SK-N-SH (cell line): ENCODE results near the gene PPP4R3A. TPM values are rescaled to one million over a fixed set of nuclear protein-coding genes. Genes with fewer than 3 reads are reported as not detected.

ENCODE experiments used
- CTCF ChIA-PET: fragments of 300-600, 350-600 bp; formaldehyde crosslinking; extraction: SDS; loops from one replicate; lab custom pipeline; 2021; lab: Yijun Ruan, JAX
- POLR2A ChIA-PET: fragments of 350-600 bp; sonication (Branson Sonifier 250); formaldehyde crosslinking; extraction: SDS; loops from one replicate; lab custom pipeline; 2020; ENCODE audit warnings: antibody characterized with exemption, inconsistent platforms; lab: Yijun Ruan, JAX
- DNase-seq: peaks from one replicate; pipeline ENCODE4 v3.0.0; 2012
- H2AFZ ChIP-seq: fragments of 200-600 bp; sonication (generic); 2 replicates; pipeline ENCODE4 v1.8.1; 2016; ENCODE audit warnings: antibody characterized with exemption, mild to moderate bottlenecking, low read depth
- H3F3A ChIP-seq: fragments of 200-600 bp; sonication (generic); replicated peaks from 2 replicates; pipeline ENCODE3; 2016; ENCODE audit warnings: antibody characterized with exemption, mild to moderate bottlenecking; ENCODE audit not compliant: insufficient read depth
- H3K27ac ChIP-seq, 2 experiments: fragments of 200-500 bp in 1 of 2; fragments of 200-600 bp in 1 of 2; sonication (Bioruptor generic) in 1 of 2; sonication (generic), shearing (Covaris generic) in 1 of 2; 2 replicates each; pipeline versions ENCODE4 v1.5.1 to v1.6.1; 2014 to 2016; ENCODE audit warnings: low read depth in 2 of 2, inconsistent platforms in 1 of 2, low read length in 1 of 2, mild to moderate bottlenecking in 1 of 2, mixed read lengths in 1 of 2
- H3K27me3 ChIP-seq: fragments of 200-600 bp; sonication (generic), shearing (Covaris generic); 2 replicates; pipeline ENCODE4 v1.6.1; 2016; ENCODE audit warnings: mixed run types; ENCODE audit not compliant: insufficient read depth
- H3K36me3 ChIP-seq, 2 experiments: fragments of 200-500 bp in 1 of 2; fragments of 200-600 bp in 1 of 2; sonication (Bioruptor generic) in 1 of 2; sonication (generic) in 1 of 2; replicated peaks in 1 of 2; 2 replicates each; pipeline versions ENCODE3 to v1.5.1; 2014 to 2016; ENCODE audit warnings: low read length in 1 of 2, mild to moderate bottlenecking in 1 of 2; ENCODE audit not compliant: insufficient read depth in 2 of 2, control insufficient read depth in 1 of 2
- H3K4me1 ChIP-seq, 2 experiments: fragments of 200-500 bp in 1 of 2; fragments of 200-600 bp in 1 of 2; sonication (Bioruptor generic) in 1 of 2; sonication (generic), shearing (Covaris generic) in 1 of 2; 2 replicates each; pipeline versions ENCODE4 v1.5.1 to v1.6.1; 2014 to 2016; ENCODE audit warnings: low read depth in 1 of 2, low read length in 1 of 2, mixed run types in 1 of 2; ENCODE audit not compliant: insufficient read depth in 2 of 2, control insufficient read depth in 1 of 2
- H3K4me2 ChIP-seq: fragments of 200-600 bp; sonication (generic), shearing (Covaris generic); 2 replicates; pipeline ENCODE4 v1.6.1; 2017; ENCODE audit warnings: mixed run types
- H3K4me3 ChIP-seq, 2 experiments: fragments of 200-500 bp in 1 of 2; fragments of 200-600 bp in 1 of 2; sonication (Bioruptor generic) in 1 of 2; sonication (generic), shearing (Covaris generic) in 1 of 2; 2 replicates each; pipeline versions ENCODE4 v1.5.1 to v1.8.1; 2014 to 2016; ENCODE audit warnings: low read depth in 2 of 2, inconsistent platforms in 1 of 2, low read length in 1 of 2, mild to moderate bottlenecking in 1 of 2, mixed read lengths in 1 of 2, moderate library complexity in 1 of 2
- H3K79me2 ChIP-seq: fragments of 200-600 bp; sonication (generic); 2 replicates; pipeline ENCODE4 v1.8.1; 2017; ENCODE audit warnings: mild to moderate bottlenecking; ENCODE audit not compliant: insufficient read depth
- H3K9ac ChIP-seq: fragments of 200-600 bp; sonication (generic); 2 replicates; pipeline ENCODE4 v1.6.1; 2017; ENCODE audit warnings: mixed run types
- H3K9me2 ChIP-seq: fragments of 200-600 bp; sonication (generic); 2 replicates; pipeline ENCODE4 v1.6.1; 2017; ENCODE audit warnings: mixed run types
- H3K9me3 ChIP-seq: fragments of 200-600 bp; sonication (generic); 2 replicates; pipeline ENCODE4 v1.6.1; 2017; ENCODE audit warnings: mixed run types, mild to moderate bottlenecking, moderate library complexity
- H4K20me1 ChIP-seq: fragments of 200-600 bp; sonication (generic); 2 replicates; pipeline ENCODE4 v1.6.1; 2017; ENCODE audit warnings: mild to moderate bottlenecking, mixed run types; ENCODE audit not compliant: insufficient read depth
- CHD2 ChIP-seq: fragments of 150-350 bp; IDR thresholded peaks from 2 replicates; pipeline ENCODE4 v1.6.1; 2018; ENCODE audit warnings: low read length; ENCODE audit not compliant: partially characterized antibody
- FOSL2 ChIP-seq: IDR thresholded peaks from 2 replicates; pipeline ENCODE4 v1.4.0; 2012; ENCODE audit warnings: low read depth, mild to moderate bottlenecking, moderate library complexity, borderline replicate concordance
- FOXJ3 ChIP-seq: sonication (generic); formaldehyde crosslinking; IDR thresholded peaks from 2 replicates; pipeline ENCODE4 v1.5.1; 2020; ENCODE audit warnings: mild to moderate bottlenecking, missing genetic modification reagents
- FOXM1 ChIP-seq: IDR thresholded peaks from 2 replicates; pipeline ENCODE4 v1.4.0; 2012; ENCODE audit warnings: low read depth, mild to moderate bottlenecking
- GABPA ChIP-seq: IDR thresholded peaks from 2 replicates; pipeline ENCODE4 v1.4.0; 2012; ENCODE audit warnings: low read depth, mild to moderate bottlenecking
- MEF2A ChIP-seq: IDR thresholded peaks from 2 replicates; pipeline ENCODE4 v1.4.0; 2012; ENCODE audit warnings: low read depth, borderline replicate concordance
- NFIC ChIP-seq: IDR thresholded peaks from 2 replicates; pipeline ENCODE4 v1.4.0; 2012; ENCODE audit warnings: borderline replicate concordance
- RAD21 ChIP-seq: IDR thresholded peaks from 2 replicates; pipeline ENCODE4 v1.6.1; 2012; ENCODE audit warnings: mild to moderate bottlenecking, low read length
- RCOR1 ChIP-seq: fragments of 150-350 bp; IDR thresholded peaks from 2 replicates; pipeline ENCODE4 v1.6.1; 2017; ENCODE audit warnings: antibody characterized with exemption, low read length
- RFX5 ChIP-seq: IDR thresholded peaks from 2 replicates; pipeline ENCODE4 v1.6.1; 2012; ENCODE audit warnings: mild to moderate bottlenecking, improper control_type of control experiment, low read length
- RXRA ChIP-seq: IDR thresholded peaks from 2 replicates; pipeline ENCODE4 v1.4.0; 2012; ENCODE audit warnings: low read depth, mild to moderate bottlenecking, borderline replicate concordance
- SIN3A ChIP-seq: IDR thresholded peaks from 2 replicates; pipeline ENCODE4 v1.6.1; 2012; ENCODE audit warnings: low read depth, mild to moderate bottlenecking, low read length, moderate library complexity, borderline replicate concordance
- SMC3 ChIP-seq: IDR thresholded peaks from 2 replicates; pipeline ENCODE4 v1.6.1; 2012; ENCODE audit warnings: low read depth, low read length, improper control_type of control experiment
- TAF1 ChIP-seq: IDR thresholded peaks from 2 replicates; pipeline ENCODE4 v1.6.1; 2012; ENCODE audit warnings: low read depth, mild to moderate bottlenecking, low read length, moderate library complexity, borderline replicate concordance
- TCF12 ChIP-seq: IDR thresholded peaks from 2 replicates; pipeline ENCODE4 v1.4.0; 2012
- TEAD4 ChIP-seq: IDR thresholded peaks from 2 replicates; pipeline ENCODE4 v1.4.0; 2012; ENCODE audit warnings: mild to moderate bottlenecking, borderline replicate concordance; ENCODE audit not compliant: insufficient read depth
- USF1 ChIP-seq: IDR thresholded peaks from 2 replicates; pipeline ENCODE4 v1.4.0; 2012; ENCODE audit warnings: low read depth, borderline replicate concordance
- YY1 ChIP-seq: IDR thresholded peaks from 2 replicates; pipeline ENCODE4 v1.4.0; 2012; ENCODE audit warnings: low read depth, mild to moderate bottlenecking
- WGBS: methylation state at CpG from one replicate; pipeline ENCODE4 v1.1.6; 2017; ENCODE audit warnings: low lambda C conversion rate; 5-methylcytosine and 5-hydroxymethylcytosine counted together
- polyA plus RNA-seq, 3 experiments: library from polyadenylated mRNA; depleted of rRNA; stranded (reverse); fragments of >200 nt; gene quantifications; 2 replicates each; pipeline ENCODE4 v1.2.3, GENCODE V29; 2012
- TF ChIP-seq, protein P1 (sequence below): fragments of 150-350 bp; IDR thresholded peaks from 2 replicates; pipeline ENCODE4 v1.6.1; 2017; ENCODE audit warnings: antibody characterized with exemption, low read length, low read depth, borderline replicate concordance
- TF ChIP-seq, protein P2 (sequence below): IDR thresholded peaks from 2 replicates; pipeline ENCODE4; 2012
- TF ChIP-seq, protein P3 (sequence below): IDR thresholded peaks from 2 replicates; pipeline ENCODE4 v1.6.1; 2012; ENCODE audit warnings: mild to moderate bottlenecking, low read depth, low read length, moderate library complexity

Gene PPP4R3A
- polyA plus RNA-seq, 1 of the 3 experiments (the other 2 are of a cell fraction), result 34.9 TPM

DNA sequence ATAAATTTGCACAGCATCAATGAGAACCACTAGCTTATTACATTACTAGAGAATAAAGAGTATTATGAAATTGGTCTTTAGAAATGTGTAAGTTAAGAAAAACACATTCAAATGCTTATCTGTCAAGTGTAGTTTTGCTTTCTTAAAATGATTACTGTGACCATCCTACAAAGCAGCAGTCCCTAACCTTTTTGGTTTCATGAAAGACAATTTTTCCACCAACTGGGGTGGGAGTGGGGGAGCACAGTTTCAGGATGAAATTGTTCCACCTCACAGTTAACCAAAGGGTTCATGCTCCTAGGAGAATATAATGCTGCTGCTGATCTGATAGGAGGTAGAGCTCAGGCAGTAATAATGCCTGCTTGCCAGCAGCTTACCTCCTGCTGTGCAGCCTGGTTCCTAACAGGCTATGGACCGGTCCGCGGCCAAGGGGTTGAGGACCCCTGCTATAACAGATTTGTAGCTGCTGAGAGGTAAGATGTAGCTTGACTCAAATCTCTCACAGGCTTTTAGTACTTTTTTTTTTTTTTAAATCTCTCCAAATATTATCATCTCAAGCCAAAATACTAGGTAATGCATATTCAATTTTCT is 45.4 kb downstream of the PPP4R3A start:
- TF ChIP-seq FOXJ3 (CRISPR knock-in tag), result no peak
- TF ChIP-seq RCOR1, result no peak
- TF ChIP-seq RXRA, result no peak
- TF ChIP-seq FOSL2, result no peak
- no peak for TF ChIP-seq MEF2A
- TF ChIP-seq RAD21, result no peak
- TF ChIP-seq, protein P1, sequence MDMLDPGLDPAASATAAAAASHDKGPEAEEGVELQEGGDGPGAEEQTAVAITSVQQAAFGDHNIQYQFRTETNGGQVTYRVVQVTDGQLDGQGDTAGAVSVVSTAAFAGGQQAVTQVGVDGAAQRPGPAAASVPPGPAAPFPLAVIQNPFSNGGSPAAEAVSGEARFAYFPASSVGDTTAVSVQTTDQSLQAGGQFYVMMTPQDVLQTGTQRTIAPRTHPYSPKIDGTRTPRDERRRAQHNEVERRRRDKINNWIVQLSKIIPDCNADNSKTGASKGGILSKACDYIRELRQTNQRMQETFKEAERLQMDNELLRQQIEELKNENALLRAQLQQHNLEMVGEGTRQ, result no peak
- TF ChIP-seq RFX5, result no peak
- no peak for TF ChIP-seq GABPA
- no peak for TF ChIP-seq TCF12
- TF ChIP-seq CHD2, result no peak
- TF ChIP-seq, all 33 proteins: peak for 0
- Histone ChIP-seq H3K36me3 (peaks cover 70 to 94% of the 10 kb centered on the region in 2 experiments), H3K9me2 (no peaks in the 10 kb centered on the region), H3K4me3 (no peak overlapping the region), H3K4me1 (no peaks in the 10 kb centered on the region; a peak in 1 of 4 replicates), H3K4me2 (no peak overlapping the region), H3K79me2 (peaks cover 31% of the 10 kb centered on the region; the same call in 1 of the 2 replicates), H3F3A (peaks cover 15% of the 10 kb centered on the region), H2AFZ (no peak overlapping the region), H3K27ac (no peak overlapping the region), H4K20me1 (no peaks in the 10 kb centered on the region), H3K9ac (no peak overlapping the region), H3K27me3 (no peaks in the 10 kb centered on the region), H3K9me3 (no peaks in the 10 kb centered on the region)
- WGBS, result 97% methylated on average over 3 of the region's 3 CpGs
- DNase-seq, result no peak
- ChIA-PET CTCF (no interaction called here), POLR2A (no interaction called here)

DNA sequence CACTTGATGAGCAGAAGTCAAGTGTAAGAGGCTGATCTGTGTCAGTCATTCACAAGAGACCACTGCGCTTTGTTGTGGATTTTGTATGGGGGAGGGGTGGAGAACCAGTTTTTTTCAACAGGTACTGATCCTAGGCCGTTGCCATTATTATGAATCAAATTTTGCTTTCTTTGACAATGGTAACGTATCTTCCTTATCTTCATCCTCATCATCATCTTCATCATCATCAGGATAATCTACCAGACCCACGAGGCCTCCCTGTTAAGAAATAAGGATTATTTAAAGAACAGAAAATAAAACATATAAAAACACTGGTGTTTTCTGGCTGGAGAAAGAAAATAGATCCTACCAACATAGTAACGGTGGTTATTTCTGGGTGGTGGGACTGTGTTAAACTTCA is 51.5 kb downstream of the PPP4R3A start:
- POLR2A ChIA-PET, result no interaction called here
- TF ChIP-seq CHD2 (no peak), SMC3 (no peak), GABPA (no peak), TCF12 (no peak), RAD21 (no peak), FOXJ3 (CRISPR knock-in tag) (no peak), NFIC (no peak), TAF1 (no peak), USF1 (no peak), TEAD4 (no peak), SIN3A (no peak), FOXM1 (no peak), YY1 (no peak), RXRA (no peak)
- TF ChIP-seq, protein P2, sequence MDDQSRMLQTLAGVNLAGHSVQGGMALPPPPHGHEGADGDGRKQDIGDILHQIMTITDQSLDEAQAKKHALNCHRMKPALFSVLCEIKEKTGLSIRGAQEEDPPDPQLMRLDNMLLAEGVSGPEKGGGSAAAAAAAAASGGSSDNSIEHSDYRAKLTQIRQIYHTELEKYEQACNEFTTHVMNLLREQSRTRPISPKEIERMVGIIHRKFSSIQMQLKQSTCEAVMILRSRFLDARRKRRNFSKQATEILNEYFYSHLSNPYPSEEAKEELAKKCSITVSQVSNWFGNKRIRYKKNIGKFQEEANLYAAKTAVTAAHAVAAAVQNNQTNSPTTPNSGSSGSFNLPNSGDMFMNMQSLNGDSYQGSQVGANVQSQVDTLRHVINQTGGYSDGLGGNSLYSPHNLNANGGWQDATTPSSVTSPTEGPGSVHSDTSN, result no peak
- TF ChIP-seq, protein P3, sequence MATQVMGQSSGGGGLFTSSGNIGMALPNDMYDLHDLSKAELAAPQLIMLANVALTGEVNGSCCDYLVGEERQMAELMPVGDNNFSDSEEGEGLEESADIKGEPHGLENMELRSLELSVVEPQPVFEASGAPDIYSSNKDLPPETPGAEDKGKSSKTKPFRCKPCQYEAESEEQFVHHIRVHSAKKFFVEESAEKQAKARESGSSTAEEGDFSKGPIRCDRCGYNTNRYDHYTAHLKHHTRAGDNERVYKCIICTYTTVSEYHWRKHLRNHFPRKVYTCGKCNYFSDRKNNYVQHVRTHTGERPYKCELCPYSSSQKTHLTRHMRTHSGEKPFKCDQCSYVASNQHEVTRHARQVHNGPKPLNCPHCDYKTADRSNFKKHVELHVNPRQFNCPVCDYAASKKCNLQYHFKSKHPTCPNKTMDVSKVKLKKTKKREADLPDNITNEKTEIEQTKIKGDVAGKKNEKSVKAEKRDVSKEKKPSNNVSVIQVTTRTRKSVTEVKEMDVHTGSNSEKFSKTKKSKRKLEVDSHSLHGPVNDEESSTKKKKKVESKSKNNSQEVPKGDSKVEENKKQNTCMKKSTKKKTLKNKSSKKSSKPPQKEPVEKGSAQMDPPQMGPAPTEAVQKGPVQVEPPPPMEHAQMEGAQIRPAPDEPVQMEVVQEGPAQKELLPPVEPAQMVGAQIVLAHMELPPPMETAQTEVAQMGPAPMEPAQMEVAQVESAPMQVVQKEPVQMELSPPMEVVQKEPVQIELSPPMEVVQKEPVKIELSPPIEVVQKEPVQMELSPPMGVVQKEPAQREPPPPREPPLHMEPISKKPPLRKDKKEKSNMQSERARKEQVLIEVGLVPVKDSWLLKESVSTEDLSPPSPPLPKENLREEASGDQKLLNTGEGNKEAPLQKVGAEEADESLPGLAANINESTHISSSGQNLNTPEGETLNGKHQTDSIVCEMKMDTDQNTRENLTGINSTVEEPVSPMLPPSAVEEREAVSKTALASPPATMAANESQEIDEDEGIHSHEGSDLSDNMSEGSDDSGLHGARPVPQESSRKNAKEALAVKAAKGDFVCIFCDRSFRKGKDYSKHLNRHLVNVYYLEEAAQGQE, result no peak
- Histone ChIP-seq H3K4me3 (no peak overlapping the region), H3F3A (peaks cover 23% of the 10 kb centered on the region), H4K20me1 (no peaks in the 10 kb centered on the region; the same call in 1 of the 2 replicates), H3K9me2 (no peaks in the 10 kb centered on the region), H3K9me3 (no peaks in the 10 kb centered on the region), H3K36me3 (peaks cover 59 to 87% of the 10 kb centered on the region in 2 experiments), H3K4me2 (no peak overlapping the region), H3K9ac (no peak overlapping the region), H3K27ac (no peak overlapping the region), H3K79me2 (no peaks in the 10 kb centered on the region), H3K27me3 (no peaks in the 10 kb centered on the region), H3K4me1 (no peaks in the 10 kb centered on the region; a peak in 1 of 4 replicates), H2AFZ (no peak overlapping the region)
- DNase-seq, result no peak
- CTCF ChIA-PET, result no interaction called here
- 94% methylated on average over 5 of the region's 5 CpGs for WGBS
